CD4-positive, alpha-beta memory T cell (primary cell): ENCODE results near the gene SLC9A9. TPM values are rescaled to one million over a fixed set of nuclear protein-coding genes. Genes with fewer than 3 reads are reported as not detected.

Experiments used
- CTCF ChIA-PET: fragments of 350-600 bp; sonication (Branson Sonifier 250); formaldehyde crosslinking; loops from one replicate; lab custom pipeline; 2021; ENCODE audit warnings: inconsistent platforms; ENCODE audit not compliant: partially characterized antibody; lab: Charles Lee
- POLR2A ChIA-PET: fragments of 350-600 bp; sonication (Branson Sonifier 250); formaldehyde crosslinking; loops from one replicate; lab custom pipeline; 2021; ENCODE audit not compliant: partially characterized antibody; lab: Charles Lee
- DNase-seq, 5 donors: peaks; one replicate each; pipeline versions ENCODE4 v3.0.0 to v3.0.0-alpha.2; 2020 to 2022; ENCODE audit warnings: mixed read lengths in 1 of 5
- H3K27ac ChIP-seq: one replicate; pipeline ENCODE4 v1.7.0; 2013; ENCODE audit warnings: low read depth, low read length
- H3K27me3 ChIP-seq: 2 replicates; pipeline ENCODE4 v1.7.0; 2013; ENCODE audit warnings: mild to moderate bottlenecking, low read length, moderate library complexity; ENCODE audit not compliant: insufficient read depth
- H3K36me3 ChIP-seq: 2 replicates; pipeline ENCODE4 v1.7.0; 2013; ENCODE audit warnings: mild to moderate bottlenecking, low read length, moderate library complexity; ENCODE audit not compliant: insufficient read depth
- H3K4me1 ChIP-seq: 2 replicates; pipeline ENCODE4 v1.7.0; 2013; ENCODE audit warnings: mild to moderate bottlenecking, low read length, moderate library complexity; ENCODE audit not compliant: insufficient read depth
- H3K4me3 ChIP-seq, 2 donors: one replicate each; pipeline ENCODE4 v1.7.0; 2013; ENCODE audit warnings: low read length in 2 of 2, mild to moderate bottlenecking in 1 of 2
- H3K9me3 ChIP-seq, 2 donors: one replicate each; pipeline ENCODE4 v1.7.0; 2013; ENCODE audit warnings: low read length in 2 of 2, control low read depth in 1 of 2; ENCODE audit not compliant: control insufficient read depth in 1 of 2
- H3K27ac Mint-ChIP-seq, 7 donors: one replicate each; pipeline ENCODE4 v1.8.0; 2020 to 2021; ENCODE audit warnings: mixed read lengths in 7 of 7, mild to moderate bottlenecking in 6 of 7, inconsistent platforms in 3 of 7, moderate library complexity in 3 of 7
- H3K27me3 Mint-ChIP-seq, 2 donors: one replicate each; pipeline ENCODE4 v1.8.0; 2020 to 2021; ENCODE audit warnings: mixed read lengths in 2 of 2
- H3K36me3 Mint-ChIP-seq, 2 donors: one replicate each; pipeline ENCODE4 v1.8.0; 2020 to 2021; ENCODE audit warnings: mixed read lengths in 2 of 2, inconsistent platforms in 1 of 2, mild to moderate bottlenecking in 1 of 2
- H3K4me1 Mint-ChIP-seq, 4 donors: one replicate each; pipeline ENCODE4 v1.8.0; 2020 to 2021; ENCODE audit warnings: mixed read lengths in 4 of 4, mild to moderate bottlenecking in 1 of 4
- H3K4me3 Mint-ChIP-seq, 8 donors: one replicate each; pipeline ENCODE4 v1.8.0; 2020 to 2021; ENCODE audit warnings: mixed read lengths in 8 of 8, mild to moderate bottlenecking in 7 of 8, moderate library complexity in 6 of 8, inconsistent platforms in 3 of 8
- H3K9me3 Mint-ChIP-seq, 8 donors: one replicate each; pipeline ENCODE4 v1.8.0; 2020 to 2021; ENCODE audit warnings: mixed read lengths in 8 of 8, mild to moderate bottlenecking in 5 of 8, inconsistent platforms in 3 of 8, moderate library complexity in 1 of 8
- intact Hi-C: fragments of 100-400 bp; cut with micrococcal nuclease; formaldehyde crosslinking; loops from one replicate; pipeline ENCODE4 v1.15.1; 2023
- polyA plus RNA-seq, 2 donors: library from polyadenylated mRNA; unstranded; fragments of 300-500 nt; fragmentation: Illumina TruSeq; gene quantifications; one replicate each; pipeline ENCODE4 v1.2.3, GENCODE V29; 2021
- total RNA-seq, 2 experiments: library from RNA; stranded (reverse); gene quantifications; one replicate each; pipeline ENCODE4 v1.2.3, GENCODE V29; 2021

The SLC9A9 gene
- total and polyA plus RNA-seq, 4 experiments from 2014 or later = 30.8 to 35.5 (median 34.4) TPM

DNA sequence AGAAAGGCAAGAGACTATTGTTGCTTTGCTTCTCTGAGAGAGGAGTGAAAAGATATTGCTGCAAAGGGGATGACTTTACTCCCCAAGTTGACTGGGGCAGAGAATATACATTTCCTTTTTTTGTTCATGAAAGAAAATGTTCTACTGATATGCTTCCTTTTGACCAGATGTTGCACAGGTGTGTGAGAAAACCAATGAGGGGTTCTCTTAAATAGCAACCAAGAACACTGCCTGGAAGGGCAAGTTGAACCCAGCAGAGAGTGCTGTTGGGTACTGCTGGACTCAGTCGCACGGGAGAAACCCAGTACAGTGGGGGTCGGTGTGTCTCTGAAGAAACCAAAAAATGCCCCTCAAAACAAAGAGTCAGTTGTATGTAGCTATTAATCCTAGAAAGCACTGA, 627.5 kb downstream of the SLC9A9 start:
- Mint-ChIP-seq H3K9me3 (no peaks in the 10 kb centered on the region), H3K4me1 (peaks cover 0 to 4% (median 0%) of the 10 kb centered on the region in 4 donors), H3K36me3 (no peaks in the 10 kb centered on the region), H3K4me3 (no peak overlapping the region), H3K27me3 (peaks cover 0 to 2% of the 10 kb centered on the region in 2 donors), H3K27ac (no peak overlapping the region)
- Histone ChIP-seq H3K27me3 (no peaks in the 10 kb centered on the region), H3K9me3 (no peaks in the 10 kb centered on the region), H3K4me1 (no peaks in the 10 kb centered on the region), H3K27ac (no peak overlapping the region), H3K4me3 (no peak overlapping the region), H3K36me3 (no peaks in the 10 kb centered on the region)
- DNase-seq = no peak
- ChIA-PET CTCF (no interaction called here), POLR2A (no interaction called here)
- intact Hi-C loops = no loop called here

DNA sequence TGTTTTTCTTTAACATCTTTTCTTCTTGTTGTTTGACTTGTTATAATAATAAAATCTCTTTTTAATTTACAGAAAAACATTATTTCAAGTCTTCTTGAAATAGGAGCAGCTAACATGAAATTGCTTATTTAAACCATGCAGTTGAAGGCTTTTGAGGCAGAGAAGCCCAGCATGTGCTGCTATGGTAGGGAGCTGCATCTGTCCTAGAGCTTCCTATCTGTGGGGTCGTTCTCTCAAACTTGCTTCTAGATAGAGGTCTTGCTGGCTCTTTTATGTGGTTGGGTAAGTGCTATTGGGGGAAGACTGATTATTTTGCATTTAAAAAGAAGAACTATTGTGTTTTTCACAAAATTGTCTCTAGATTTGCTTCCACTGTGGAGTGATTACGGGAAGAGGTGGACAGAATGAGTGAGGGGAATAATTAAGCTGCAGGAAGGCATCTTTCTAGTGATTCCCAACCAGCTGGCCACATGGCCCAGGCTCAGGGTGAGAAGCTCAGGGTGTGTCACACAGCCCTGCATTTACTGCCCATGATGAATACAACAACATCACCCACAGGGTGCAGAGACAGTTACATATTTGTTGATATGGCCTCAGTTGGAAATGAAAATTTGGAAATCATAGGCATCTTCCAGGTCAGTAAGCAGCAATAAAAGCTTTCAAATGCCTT, 630.0 kb downstream of the SLC9A9 start:
- H3K27ac Mint-ChIP-seq = no peak overlapping the region
- peaks cover 0 to 4% (median 0%) of the 10 kb centered on the region in 4 donors for H3K4me1 Mint-ChIP-seq
- Histone ChIP-seq H3K36me3 (no peaks in the 10 kb centered on the region), H3K27ac (no peak overlapping the region), H3K9me3 (no peaks in the 10 kb centered on the region), H3K4me1 (no peaks in the 10 kb centered on the region), H3K4me3 (no peak overlapping the region), H3K27me3 (no peaks in the 10 kb centered on the region)
- CTCF ChIA-PET = no interaction called here
- H3K9me3 Mint-ChIP-seq = peaks cover 0 to 2% (median 0%) of the 10 kb centered on the region in 8 donors
- peaks cover 0 to 2% of the 10 kb centered on the region in 2 donors for H3K27me3 Mint-ChIP-seq
- no peak overlapping the region for H3K4me3 Mint-ChIP-seq
- H3K36me3 Mint-ChIP-seq = no peaks in the 10 kb centered on the region
- POLR2A ChIA-PET = no interaction called here
- intact Hi-C loops = no loop called here
- DNase-seq = no peak

DNA sequence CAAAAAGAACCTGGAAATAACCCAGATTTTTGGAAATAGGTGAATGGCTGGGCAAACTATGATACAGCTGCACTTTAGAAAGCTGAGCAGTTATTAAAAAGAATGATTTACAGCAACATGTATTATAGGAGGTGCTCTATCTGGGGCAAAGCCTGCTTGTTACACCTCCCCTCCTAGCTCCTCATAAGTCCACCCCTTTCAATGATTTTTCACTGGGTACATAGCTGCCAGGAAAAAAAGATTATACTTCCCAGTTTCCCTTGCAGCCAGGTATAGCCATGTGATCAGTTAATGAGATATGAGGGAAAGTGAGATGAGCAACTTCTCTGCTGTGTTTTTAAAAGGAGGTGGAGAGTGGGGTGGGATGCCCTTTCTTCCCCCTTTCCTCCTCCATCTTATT, 631.0 kb downstream of the SLC9A9 start:
- H3K27ac Mint-ChIP-seq = no peak overlapping the region
- no peak for DNase-seq
- CTCF ChIA-PET = no interaction called here
- Histone ChIP-seq H3K27ac (no peak overlapping the region), H3K4me3 (no peak overlapping the region), H3K4me1 (no peaks in the 10 kb centered on the region), H3K9me3 (no peaks in the 10 kb centered on the region), H3K27me3 (no peaks in the 10 kb centered on the region), H3K36me3 (no peaks in the 10 kb centered on the region)
- no peaks in the 10 kb centered on the region for H3K36me3 Mint-ChIP-seq
- H3K4me1 Mint-ChIP-seq = peaks cover 0 to 4% (median 0%) of the 10 kb centered on the region in 4 donors
- intact Hi-C loops = no loop called here
- no peak overlapping the region for H3K4me3 Mint-ChIP-seq
- peaks cover 0 to 2% of the 10 kb centered on the region in 2 donors for H3K27me3 Mint-ChIP-seq
- POLR2A ChIA-PET = no interaction called here
- H3K9me3 Mint-ChIP-seq = peaks cover 0 to 2% (median 0%) of the 10 kb centered on the region in 8 donors

GRCh38 chr3:143216709-143217182, 631.5 kb downstream of the SLC9A9 start:
- intact Hi-C loops = no loop called here
- Mint-ChIP-seq H3K36me3 (no peaks in the 10 kb centered on the region), H3K4me3 (no peak overlapping the region), H3K4me1 (peaks cover 0 to 4% (median 0%) of the 10 kb centered on the region in 4 donors), H3K27me3 (peaks cover 0 to 2% of the 10 kb centered on the region in 2 donors), H3K9me3 (peaks cover 0 to 2% (median 0%) of the 10 kb centered on the region in 8 donors), H3K27ac (no peak overlapping the region)
- H3K9me3 ChIP-seq = no peaks in the 10 kb centered on the region
- no peaks in the 10 kb centered on the region for H3K27me3 ChIP-seq
- H3K4me3 ChIP-seq = no peak overlapping the region
- POLR2A ChIA-PET = no interaction called here
- H3K27ac ChIP-seq = no peak overlapping the region
- no peaks in the 10 kb centered on the region for H3K4me1 ChIP-seq
- no peaks in the 10 kb centered on the region for H3K36me3 ChIP-seq
- CTCF ChIA-PET = no interaction called here
- DNase-seq = no peak

Other genes starting within 250 kb of the SLC9A9 start
- gene DIPK2A, start 123.4 kb upstream of the SLC9A9 start, total RNA-seq = 10 to 100 TPM; 22.0 to 22.8 TPM
- gene DIPK2A, start 123.4 kb upstream of the SLC9A9 start, polyA plus RNA-seq = 1 to 10 TPM; 7.8 to 9.7 TPM